HepG2 (cell line): ENCODE measurements around the gene SLC1A4.

ENCODE experiments used
- BRD4 ChIP-seq: sonication (generic); formaldehyde crosslinking; IDR thresholded peaks from 2 replicates; pipeline ENCODE4 v1.4.0; 2020; ENCODE audit warnings: missing genetic modification reagents
- EZH2 ChIP-seq: conservative IDR thresholded peaks from 2 replicates; pipeline ENCODE4 v1.6.1; 2012; ENCODE audit warnings: mild to moderate bottlenecking, low read depth, low read length, moderate library complexity
- MBNL3 ChIP-seq: fragments of 250-450 bp; sonication (Bioruptor Pico); conservative IDR thresholded peaks from 2 replicates; pipeline ENCODE4 v1.8.0; 2022; ENCODE audit warnings: mild to moderate bottlenecking, inconsistent platforms
- POLR2AphosphoS5 ChIP-seq: IDR thresholded peaks from 2 replicates; pipeline ENCODE4 v1.6.1; 2012; ENCODE audit warnings: low read depth, low read length
- SATB2 ChIP-seq: sonication (generic); formaldehyde crosslinking; IDR thresholded peaks from 2 replicates; pipeline ENCODE4 v1.5.0; 2020; ENCODE audit warnings: missing genetic modification reagents
- U2AF1 ChIP-seq: fragments of 200-400 bp; formaldehyde crosslinking; optimal IDR thresholded peaks from 2 replicates; pipeline ENCODE3; 2017; ENCODE audit warnings: mild to moderate bottlenecking, low read depth, low read length
- ZBTB7A ChIP-seq: sonication (generic); formaldehyde crosslinking; IDR thresholded peaks from 2 replicates; pipeline ENCODE4 v1.8.0; 2022; ENCODE audit warnings: mild to moderate bottlenecking, missing genetic modification reagents
- TF ChIP-seq, protein P1 (sequence below): sonication (generic); formaldehyde crosslinking; IDR thresholded peaks from 2 replicates; pipeline ENCODE4 v1.8.1; 2022; ENCODE audit warnings: mild to moderate bottlenecking, missing genetic modification reagents
- TF ChIP-seq, protein P2 (sequence below): IDR thresholded peaks from 2 replicates; pipeline ENCODE4 v1.6.1; 2016; ENCODE audit warnings: control low read depth
- TF ChIP-seq, protein P3 (sequence below): sonication (generic); formaldehyde crosslinking; IDR thresholded peaks from 2 replicates; pipeline ENCODE4 v1.5.0; 2020; ENCODE audit warnings: mild to moderate bottlenecking, missing genetic modification reagents, moderate library complexity

DNA sequence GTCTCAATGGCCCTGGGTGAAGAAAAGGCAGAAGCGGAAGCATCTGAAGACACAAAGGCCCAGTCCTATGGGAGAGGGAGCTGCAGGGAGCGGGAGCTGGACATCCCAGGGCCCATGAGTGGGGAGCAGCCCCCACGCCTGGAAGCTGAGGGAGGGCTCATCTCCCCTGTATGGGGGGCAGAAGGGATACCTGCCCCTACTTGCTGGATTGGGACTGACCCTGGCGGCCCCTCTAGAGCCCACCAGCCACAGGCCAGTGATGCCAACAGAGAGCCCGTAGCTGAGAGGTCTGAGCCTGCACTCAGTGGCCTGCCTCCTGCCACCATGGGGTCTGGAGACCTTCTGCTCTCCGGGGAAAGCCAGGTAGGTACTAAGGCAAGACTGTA is 80.2 kb downstream of the SLC1A4 start:
- TF ChIP-seq, protein P1, sequence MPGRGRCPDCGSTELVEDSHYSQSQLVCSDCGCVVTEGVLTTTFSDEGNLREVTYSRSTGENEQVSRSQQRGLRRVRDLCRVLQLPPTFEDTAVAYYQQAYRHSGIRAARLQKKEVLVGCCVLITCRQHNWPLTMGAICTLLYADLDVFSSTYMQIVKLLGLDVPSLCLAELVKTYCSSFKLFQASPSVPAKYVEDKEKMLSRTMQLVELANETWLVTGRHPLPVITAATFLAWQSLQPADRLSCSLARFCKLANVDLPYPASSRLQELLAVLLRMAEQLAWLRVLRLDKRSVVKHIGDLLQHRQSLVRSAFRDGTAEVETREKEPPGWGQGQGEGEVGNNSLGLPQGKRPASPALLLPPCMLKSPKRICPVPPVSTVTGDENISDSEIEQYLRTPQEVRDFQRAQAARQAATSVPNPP (CRISPR knock-in tag), result no peak
- TF ChIP-seq, protein P2, sequence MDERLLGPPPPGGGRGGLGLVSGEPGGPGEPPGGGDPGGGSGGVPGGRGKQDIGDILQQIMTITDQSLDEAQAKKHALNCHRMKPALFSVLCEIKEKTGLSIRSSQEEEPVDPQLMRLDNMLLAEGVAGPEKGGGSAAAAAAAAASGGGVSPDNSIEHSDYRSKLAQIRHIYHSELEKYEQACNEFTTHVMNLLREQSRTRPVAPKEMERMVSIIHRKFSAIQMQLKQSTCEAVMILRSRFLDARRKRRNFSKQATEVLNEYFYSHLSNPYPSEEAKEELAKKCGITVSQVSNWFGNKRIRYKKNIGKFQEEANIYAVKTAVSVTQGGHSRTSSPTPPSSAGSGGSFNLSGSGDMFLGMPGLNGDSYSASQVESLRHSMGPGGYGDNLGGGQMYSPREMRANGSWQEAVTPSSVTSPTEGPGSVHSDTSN (CRISPR knock-in tag), result no peak
- TF ChIP-seq, protein P3, sequence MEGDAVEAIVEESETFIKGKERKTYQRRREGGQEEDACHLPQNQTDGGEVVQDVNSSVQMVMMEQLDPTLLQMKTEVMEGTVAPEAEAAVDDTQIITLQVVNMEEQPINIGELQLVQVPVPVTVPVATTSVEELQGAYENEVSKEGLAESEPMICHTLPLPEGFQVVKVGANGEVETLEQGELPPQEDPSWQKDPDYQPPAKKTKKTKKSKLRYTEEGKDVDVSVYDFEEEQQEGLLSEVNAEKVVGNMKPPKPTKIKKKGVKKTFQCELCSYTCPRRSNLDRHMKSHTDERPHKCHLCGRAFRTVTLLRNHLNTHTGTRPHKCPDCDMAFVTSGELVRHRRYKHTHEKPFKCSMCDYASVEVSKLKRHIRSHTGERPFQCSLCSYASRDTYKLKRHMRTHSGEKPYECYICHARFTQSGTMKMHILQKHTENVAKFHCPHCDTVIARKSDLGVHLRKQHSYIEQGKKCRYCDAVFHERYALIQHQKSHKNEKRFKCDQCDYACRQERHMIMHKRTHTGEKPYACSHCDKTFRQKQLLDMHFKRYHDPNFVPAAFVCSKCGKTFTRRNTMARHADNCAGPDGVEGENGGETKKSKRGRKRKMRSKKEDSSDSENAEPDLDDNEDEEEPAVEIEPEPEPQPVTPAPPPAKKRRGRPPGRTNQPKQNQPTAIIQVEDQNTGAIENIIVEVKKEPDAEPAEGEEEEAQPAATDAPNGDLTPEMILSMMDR (CRISPR knock-in tag), result no peak
- no peak for TF ChIP-seq EZH2
- TF ChIP-seq ZBTB7A (CRISPR knock-in tag), result no peak
- TF ChIP-seq SATB2 (CRISPR knock-in tag), result no peak
- TF ChIP-seq BRD4 (CRISPR knock-in tag), result no peak
- no peak for TF ChIP-seq U2AF1
- no peak for TF ChIP-seq MBNL3
- no peak for TF ChIP-seq POLR2AphosphoS5
